Heart left ventricle (tissue), 13 donors: ENCODE measurements around the gene HORMAD2.

Experiments
- POLR2A ChIP-seq, 2 donors: fragments of 450-650 bp; IDR thresholded peaks; one replicate each; pipeline ENCODE4 v1.6.1; 2017; ENCODE audit warnings: antibody characterized with exemption in 2 of 2, mild to moderate bottlenecking in 2 of 2, moderate library complexity in 2 of 2
- TF ChIP-seq, protein P1 (sequence below), 12 donors: fragments of 200-600 bp; sonication (generic) in 4 of 12; IDR thresholded peaks; one replicate each; pipeline versions ENCODE4 v1.5.0 to v1.8.0; 2018 to 2022; ENCODE audit warnings: antibody characterized with exemption in 12 of 12, mild to moderate bottlenecking in 5 of 12
- donor health status: ischemic (EF 13 %, LVEDD 7.1; RV severe dilation, severe dysfunction).
- donor health status: DM: no; HTN: yes; CAD: no.
- donor health status: DM: no; HTN: no; CAD: no.
- donor health status: ischemic (EF 25% LVEDD 6.9; RV normal size, moderate dysfunction).
- donor health status: ischemic (EF 25% LVEDD 5.7; RV mildly dilated, moderate dysfunction).
- donor health status: ischemic (EF 35%, LVEDD 5.7; RV mildly dilated, moderate dysfunction).
- donor health status: nonischemic (EF 11% LVEDD 7.7; RV severe dilation, severe dysfunction).
- donor health status: DM: yes; HTN: yes; CAD: no.
- donor health status: PGD.
- donor health status: ischemic (EF 29% LVEDD 5.4; RV normal size, mild dysfunction).
- donor health status: nonischemic (EF 23%, LVEDD 6.1; RV moderate dilation, normal function).

DNA sequence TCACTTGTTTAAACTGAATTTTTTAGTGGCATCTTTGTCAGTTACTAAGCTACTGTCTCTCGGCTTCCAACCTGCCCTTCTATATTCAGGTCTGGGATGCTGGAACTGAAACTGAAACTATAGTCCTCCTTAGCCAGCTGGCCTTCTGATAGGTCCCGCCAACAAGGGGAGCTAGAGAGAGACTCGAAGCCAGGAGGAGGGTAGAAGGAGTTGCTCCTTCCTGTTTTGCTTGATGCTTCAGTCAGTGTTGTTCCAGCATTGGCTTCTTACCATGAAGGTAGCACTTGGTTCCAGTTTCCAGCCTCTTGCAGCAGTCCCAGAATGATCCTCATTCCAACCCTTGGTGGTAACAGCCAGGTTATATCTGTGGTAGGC lies 32.9 kb upstream of the HORMAD2 start:
- TF ChIP-seq POLR2A (IDR thresholded peaks at IDR 0.05) = no peak
- TF ChIP-seq, protein P1, sequence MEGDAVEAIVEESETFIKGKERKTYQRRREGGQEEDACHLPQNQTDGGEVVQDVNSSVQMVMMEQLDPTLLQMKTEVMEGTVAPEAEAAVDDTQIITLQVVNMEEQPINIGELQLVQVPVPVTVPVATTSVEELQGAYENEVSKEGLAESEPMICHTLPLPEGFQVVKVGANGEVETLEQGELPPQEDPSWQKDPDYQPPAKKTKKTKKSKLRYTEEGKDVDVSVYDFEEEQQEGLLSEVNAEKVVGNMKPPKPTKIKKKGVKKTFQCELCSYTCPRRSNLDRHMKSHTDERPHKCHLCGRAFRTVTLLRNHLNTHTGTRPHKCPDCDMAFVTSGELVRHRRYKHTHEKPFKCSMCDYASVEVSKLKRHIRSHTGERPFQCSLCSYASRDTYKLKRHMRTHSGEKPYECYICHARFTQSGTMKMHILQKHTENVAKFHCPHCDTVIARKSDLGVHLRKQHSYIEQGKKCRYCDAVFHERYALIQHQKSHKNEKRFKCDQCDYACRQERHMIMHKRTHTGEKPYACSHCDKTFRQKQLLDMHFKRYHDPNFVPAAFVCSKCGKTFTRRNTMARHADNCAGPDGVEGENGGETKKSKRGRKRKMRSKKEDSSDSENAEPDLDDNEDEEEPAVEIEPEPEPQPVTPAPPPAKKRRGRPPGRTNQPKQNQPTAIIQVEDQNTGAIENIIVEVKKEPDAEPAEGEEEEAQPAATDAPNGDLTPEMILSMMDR (IDR thresholded peaks at IDR 0.05) = no peak
